ENCODE data around the gene TRMO. TPM values are rescaled to one million over a fixed set of nuclear protein-coding genes. Genes with fewer than 3 reads are reported as not detected.

Gene TRMO
- total RNA-seq, 2 experiments from 2014 or later = 14.9 to 15.4 TPM

DNA sequence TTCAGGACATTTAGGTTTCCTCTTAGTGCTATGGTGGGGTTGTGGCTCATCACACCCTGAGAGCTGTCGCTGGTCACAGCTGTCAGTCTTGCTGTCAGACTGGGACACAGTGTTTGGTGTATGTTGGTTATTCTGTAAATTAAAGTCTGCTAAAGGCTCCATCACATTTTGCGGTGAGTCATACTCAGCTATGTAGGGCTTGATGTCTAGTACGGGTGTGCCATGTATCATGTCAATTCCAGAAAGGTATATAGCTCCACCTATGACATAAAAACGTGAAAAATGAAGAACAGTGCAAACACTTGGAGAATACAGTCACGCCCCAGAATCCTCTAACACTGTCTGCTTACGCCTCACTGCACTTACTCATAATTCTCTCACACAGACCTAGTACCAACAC, 11.9 kb downstream of the TRMO start:
- Mint-ChIP-seq H3K27ac (peak overlapping the region; percentile 69), H3K27me3 (no peaks in the 10 kb centered on the region), H3K4me3 (no peak overlapping the region), H3K9me3 (ENCODE audit: low read depth) (no peaks in the 10 kb centered on the region), H3K36me3 (peaks cover 43% of the 10 kb centered on the region), H3K4me1 (peaks cover 37% of the 10 kb centered on the region)
- no peak for DNase-seq
- ATAC-seq = no peak
- CTCF ChIA-PET = interaction anchor here (2.8 to 2.9 kb wide), 2 partner anchors 9 to 10 kb away, joined by 9 to 14 read pairs; no protein-coding TSS in a partner anchor

- ATAC-seq = no peak
- no peaks in the 10 kb centered on the region for H3K9me3 Mint-ChIP-seq (ENCODE audit: low read depth)
- peak overlapping the region; percentile 27 for H3K27ac Mint-ChIP-seq
- no peak for DNase-seq
- CTCF ChIA-PET = interaction anchor here (0.9 to 2.9 kb wide), 4 partner anchors 12 to 19 kb away, joined by 3 to 9 read pairs (median 6); partner anchors contain the start of gene TRMO
- peaks cover 40% of the 10 kb centered on the region for H3K36me3 Mint-ChIP-seq
- H3K4me1 Mint-ChIP-seq = peaks cover 50% of the 10 kb centered on the region
- no peak overlapping the region for H3K4me3 Mint-ChIP-seq
- no peaks in the 10 kb centered on the region for H3K27me3 Mint-ChIP-seq
These were observed 13.6 kb downstream of the TRMO start for GRCh38 chr9:97908705-97909104.

- Mint-ChIP-seq H3K27ac (peak overlapping the region; percentile 97), H3K27me3 (no peaks in the 10 kb centered on the region), H3K9me3 (ENCODE audit: low read depth) (no peaks in the 10 kb centered on the region), H3K4me1 (peaks cover 55% of the 10 kb centered on the region), H3K36me3 (peaks cover 38% of the 10 kb centered on the region), H3K4me3 (no peak overlapping the region)
- CTCF ChIA-PET = interaction anchor here (0.7 to 10.2 kb wide), 5 partner anchors 10 to 16 kb away, joined by 4 to 134 read pairs (median 9); partner anchors contain the start of gene TRMO
- ATAC-seq = no peak
- DNase-seq = no peak
These were observed 14.7 kb downstream of the TRMO start for GRCh38 chr9:97907632-97908031.

GRCh38 chr9:97907046-97907445, 15.3 kb downstream of the TRMO start:
- CTCF ChIA-PET = interaction anchor here (0.7 to 10.2 kb wide), 5 partner anchors 9 to 495 kb away, joined by 3 to 134 read pairs (median 6); partner anchors contain the start of genes TDRD7 and TRMO
- Mint-ChIP-seq H3K9me3 (ENCODE audit: low read depth) (no peaks in the 10 kb centered on the region), H3K4me1 (peaks cover 56% of the 10 kb centered on the region), H3K4me3 (no peak overlapping the region), H3K27me3 (no peaks in the 10 kb centered on the region), H3K36me3 (peaks cover 37% of the 10 kb centered on the region), H3K27ac (peak overlapping the region; percentile 97)
- peak; percentile 25 for ATAC-seq
- peak; percentile 52 for DNase-seq

- peak overlapping the region; percentile 65 for H3K4me3 Mint-ChIP-seq
- no peaks in the 10 kb centered on the region for H3K27me3 Mint-ChIP-seq
- peak overlapping the region; percentile 97 for H3K27ac Mint-ChIP-seq
- DNase-seq = peak; percentile 51
- peak; percentile 37 for ATAC-seq
- CTCF ChIA-PET = interaction anchor here (0.7 to 10.2 kb wide), 7 partner anchors 10 to 494 kb away, joined by 3 to 134 read pairs (median 3); partner anchors contain the start of genes TDRD7 and TRMO
- peaks cover 32% of the 10 kb centered on the region for H3K36me3 Mint-ChIP-seq
- no peaks in the 10 kb centered on the region for H3K9me3 Mint-ChIP-seq (ENCODE audit: low read depth)
- peaks cover 59% of the 10 kb centered on the region for H3K4me1 Mint-ChIP-seq
These were observed 16.0 kb downstream of the TRMO start for GRCh38 chr9:97906236-97906831.

- H3K4me3 Mint-ChIP-seq = peak overlapping the region; percentile 65
- CTCF ChIA-PET = interaction anchor here (1.2 to 10.2 kb wide), 5 partner anchors 12 to 130 kb away, joined by 3 to 134 read pairs (median 5); partner anchors contain the start of gene TRMO
- H3K27me3 Mint-ChIP-seq = no peaks in the 10 kb centered on the region
- DNase-seq (peak; percentile 59), ATAC-seq (peak; percentile 45)
- H3K36me3 Mint-ChIP-seq = peaks cover 28% of the 10 kb centered on the region
- H3K27ac Mint-ChIP-seq = peak overlapping the region; percentile 97
- H3K9me3 Mint-ChIP-seq (ENCODE audit: low read depth) = no peaks in the 10 kb centered on the region
- peaks cover 60% of the 10 kb centered on the region for H3K4me1 Mint-ChIP-seq
These were observed 17.1 kb downstream of the TRMO start for GRCh38 chr9:97905228-97905627.

DNA sequence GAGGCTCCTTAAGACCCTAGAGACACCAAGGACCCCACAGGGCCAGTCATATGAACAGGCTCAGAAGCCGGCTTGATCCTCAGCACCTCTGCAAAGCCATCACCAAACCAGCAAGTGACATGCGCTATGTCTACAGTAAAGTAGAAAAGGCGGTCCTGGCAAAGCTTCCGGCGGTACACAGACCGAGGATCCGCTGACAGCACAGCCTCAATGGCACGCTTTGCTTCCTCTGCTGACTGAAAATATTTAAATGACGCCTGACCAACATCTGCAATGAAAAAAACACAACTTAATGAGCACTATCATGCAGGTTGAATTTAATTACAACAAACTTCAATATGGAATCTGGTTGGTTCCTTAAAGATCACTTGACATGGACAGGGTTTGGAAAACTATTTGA, 17.6 kb downstream of the TRMO start:
- peaks cover 23% of the 10 kb centered on the region for H3K36me3 Mint-ChIP-seq
- H3K4me3 Mint-ChIP-seq = peak overlapping the region; percentile 65

DNA sequence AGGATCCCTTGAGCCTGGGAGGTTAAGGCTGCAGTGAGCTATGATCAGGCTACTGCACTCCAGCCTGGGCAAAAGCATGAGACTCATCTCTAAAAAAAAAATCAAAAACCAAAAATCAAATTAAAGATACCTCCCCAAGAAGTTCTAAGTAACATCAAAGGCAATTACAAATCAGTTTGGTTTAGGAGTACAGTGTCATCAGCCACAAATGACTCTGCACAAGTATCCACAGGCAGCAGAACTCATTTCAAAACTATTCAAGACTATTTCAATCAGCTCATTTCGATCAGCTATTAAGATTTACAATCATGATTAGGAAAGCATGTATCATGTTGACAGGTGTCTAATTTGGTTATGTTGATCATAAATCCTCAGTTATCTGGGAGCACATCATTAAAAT, 19.1 kb downstream of the TRMO start:
- ATAC-seq = no peak
- H3K27me3 Mint-ChIP-seq = no peaks in the 10 kb centered on the region
- H3K4me1 Mint-ChIP-seq = peaks cover 51% of the 10 kb centered on the region
- no peaks in the 10 kb centered on the region for H3K9me3 Mint-ChIP-seq (ENCODE audit: low read depth)
- CTCF ChIA-PET = interaction anchor here (0.6 to 10.2 kb wide), 5 partner anchors 12 to 1096 kb away, joined by 3 to 134 read pairs (median 5); partner anchors contain the start of gene TRMO
- DNase-seq = no peak
- no peak overlapping the region for H3K4me3 Mint-ChIP-seq
- peak overlapping the region; percentile 82 for H3K27ac Mint-ChIP-seq
- H3K36me3 Mint-ChIP-seq = peaks cover 15% of the 10 kb centered on the region

More for the DNA sequence above, 17.6 kb downstream of the TRMO start:
- no peaks in the 10 kb centered on the region for H3K27me3 Mint-ChIP-seq
- no peaks in the 10 kb centered on the region for H3K9me3 Mint-ChIP-seq (ENCODE audit: low read depth)
- CTCF ChIA-PET = interaction anchor here (0.9 to 10.2 kb wide), 5 partner anchors 9 to 130 kb away, joined by 3 to 134 read pairs (median 5); partner anchors contain the start of gene TRMO
- peak; percentile 80 for ATAC-seq
- peaks cover 57% of the 10 kb centered on the region for H3K4me1 Mint-ChIP-seq
- H3K27ac Mint-ChIP-seq = peak overlapping the region; percentile 94
- DNase-seq = peak; percentile 84

DNA sequence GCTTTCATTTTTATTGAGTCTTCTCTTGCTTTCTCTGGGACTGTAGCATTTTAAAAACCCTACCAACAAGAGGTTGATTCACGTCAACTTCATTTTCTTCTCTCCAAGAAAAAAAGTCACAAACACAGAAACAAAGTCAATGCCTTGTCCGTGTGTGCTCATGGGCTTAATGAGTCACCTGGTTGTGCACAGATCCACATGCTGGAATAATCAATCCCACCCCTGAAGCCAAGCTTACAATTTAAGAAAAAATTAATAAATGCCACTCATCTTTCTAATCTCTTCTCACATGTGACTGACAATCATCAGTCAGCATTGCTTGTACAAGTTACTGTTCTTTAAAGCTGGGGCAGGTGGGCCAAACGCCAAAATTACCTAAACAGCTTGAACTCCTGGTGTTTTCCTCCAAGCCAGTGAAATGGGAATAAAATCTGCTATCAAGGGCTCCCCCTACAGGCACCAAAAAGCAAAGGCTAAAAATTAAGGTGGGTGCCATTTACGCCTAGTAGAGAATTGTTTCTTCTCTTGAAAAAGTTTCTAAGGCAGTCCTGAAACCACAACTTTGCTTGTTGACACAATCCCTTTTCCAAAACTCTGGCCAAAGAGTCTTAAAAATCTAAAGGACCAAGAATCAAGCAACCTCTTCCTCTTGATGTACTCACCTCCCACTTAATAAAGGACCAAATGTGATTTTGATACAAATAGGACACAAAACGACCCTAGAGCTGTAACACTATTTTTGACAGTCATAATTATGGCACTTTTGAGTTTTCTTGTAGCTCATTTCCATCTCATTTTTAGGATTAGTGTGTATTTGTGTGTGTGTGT, 21.3 kb downstream of the TRMO start:
- H3K27ac Mint-ChIP-seq = peak overlapping the region; percentile 27
- DNase-seq = no peak
- H3K4me1 Mint-ChIP-seq = peaks cover 35% of the 10 kb centered on the region

GRCh38 chr9:97900103-97900737, 22.1 kb downstream of the TRMO start:
- no peak for DNase-seq
- H3K36me3 Mint-ChIP-seq = peaks cover 8% of the 10 kb centered on the region
- no peak overlapping the region for H3K4me3 Mint-ChIP-seq
- no peaks in the 10 kb centered on the region for H3K9me3 Mint-ChIP-seq (ENCODE audit: low read depth)
- no peak overlapping the region for H3K27ac Mint-ChIP-seq
- H3K4me1 Mint-ChIP-seq = peaks cover 29% of the 10 kb centered on the region
- CTCF ChIA-PET = interaction anchor here (0.7 to 10.2 kb wide), 19 partner anchors 9 to 204 kb away, joined by 3 to 134 read pairs (median 5); partner anchors contain the start of genes NANS, TRMO and XPA
- H3K27me3 Mint-ChIP-seq = no peaks in the 10 kb centered on the region
- ATAC-seq = no peak

More for the DNA sequence above, 21.3 kb downstream of the TRMO start:
- ATAC-seq = no peak
- Mint-ChIP-seq H3K9me3 (ENCODE audit: low read depth) (no peaks in the 10 kb centered on the region), H3K4me3 (no peak overlapping the region), H3K36me3 (peaks cover 8% of the 10 kb centered on the region), H3K27me3 (no peaks in the 10 kb centered on the region)
- CTCF ChIA-PET = interaction anchor here (0.7 to 10.2 kb wide), 24 partner anchors 9 to 359 kb away, joined by 3 to 134 read pairs (median 4); partner anchors contain the start of genes ANP32B, NANS, TBC1D2 and TRMO

DNA sequence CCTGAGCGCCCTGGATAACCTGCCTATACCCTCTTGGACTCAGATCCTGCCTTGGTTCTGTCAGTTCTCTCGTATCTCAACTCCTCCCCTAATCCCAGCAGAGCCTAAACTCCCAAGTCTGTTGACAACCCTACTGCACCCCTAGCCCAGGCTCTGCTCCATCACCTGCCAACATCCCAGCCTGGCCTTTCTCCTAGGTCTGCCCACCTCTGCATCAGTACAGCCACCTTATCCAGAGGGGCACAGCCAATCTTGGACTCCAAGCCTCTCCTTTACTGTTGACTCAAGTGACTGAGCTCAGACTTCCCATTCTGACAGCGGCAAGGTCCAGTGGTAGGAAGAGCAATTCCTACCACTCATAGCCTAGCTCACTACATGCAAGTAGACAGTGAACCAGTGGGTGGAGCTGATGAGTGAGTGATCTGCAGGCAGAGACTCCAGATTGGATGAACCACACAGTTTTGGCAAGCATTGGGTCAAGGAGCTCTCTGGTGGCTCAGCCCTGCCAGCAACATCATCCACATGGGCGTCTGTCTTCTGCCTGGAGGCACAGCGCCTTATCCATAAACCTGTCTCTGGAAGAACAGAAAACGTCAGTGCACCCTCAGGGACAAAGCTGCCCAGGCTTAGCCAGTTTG, 26.5 kb downstream of the TRMO start:
- H3K4me3 Mint-ChIP-seq = no peak overlapping the region
- H3K27ac Mint-ChIP-seq = no peak overlapping the region
- no peaks in the 10 kb centered on the region for H3K4me1 Mint-ChIP-seq
- ATAC-seq (no peak), DNase-seq (no peak)
- peaks cover 9% of the 10 kb centered on the region for H3K9me3 Mint-ChIP-seq (ENCODE audit: low read depth)
- peaks cover 9% of the 10 kb centered on the region for H3K36me3 Mint-ChIP-seq
- H3K27me3 Mint-ChIP-seq = no peaks in the 10 kb centered on the region
- CTCF ChIA-PET = interaction anchor here (0.8 to 1.6 kb wide), 2 partner anchors 13 to 59 kb away, joined by 3 to 4 read pairs; no protein-coding TSS in a partner anchor

DNA sequence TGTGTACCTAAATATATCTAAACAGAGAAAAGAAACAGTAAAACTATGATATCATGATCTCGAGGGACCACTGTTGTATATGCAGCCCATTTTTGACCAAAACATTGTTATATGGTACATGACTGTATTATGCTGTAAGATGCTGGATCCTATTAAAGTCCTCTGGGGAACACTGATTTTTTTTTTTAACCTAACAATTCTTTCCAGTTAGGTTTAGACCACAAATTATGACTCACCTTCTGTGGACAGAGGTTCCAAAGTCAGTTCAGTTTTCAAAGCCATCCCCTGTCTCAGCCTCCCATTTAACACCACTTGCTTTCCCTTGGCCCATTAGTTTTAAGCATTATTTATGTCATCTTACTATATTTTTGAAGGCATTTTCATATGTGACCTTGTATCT, 27.1 kb downstream of the TRMO start:
- H3K27ac Mint-ChIP-seq = no peak overlapping the region
- peaks cover 9% of the 10 kb centered on the region for H3K36me3 Mint-ChIP-seq
- H3K27me3 Mint-ChIP-seq = no peaks in the 10 kb centered on the region
- peaks cover 9% of the 10 kb centered on the region for H3K9me3 Mint-ChIP-seq (ENCODE audit: low read depth)
- DNase-seq (no peak), ATAC-seq (no peak)
- CTCF ChIA-PET = interaction anchor here (0.8 to 1.6 kb wide), 2 partner anchors 13 to 59 kb away, joined by 3 to 4 read pairs; no protein-coding TSS in a partner anchor
- H3K4me3 Mint-ChIP-seq = no peak overlapping the region
- no peaks in the 10 kb centered on the region for H3K4me1 Mint-ChIP-seq

Data from activated CD8-positive, alpha-beta memory T cell treated with anti-CD3 and anti-CD28 coated beads, Interleukin-2, amount 10 ng/mL, durations not matched to agents 7 days and 5 days (primary cell).